ENCODE measurements around the gene ZNF267. TPM values are rescaled to one million over a fixed set of nuclear protein-coding genes. Genes with fewer than 3 reads are reported as not detected.

The ZNF267 gene
- total RNA-seq, 1 experiment from 2014 or later: 25.3 TPM

DNA sequence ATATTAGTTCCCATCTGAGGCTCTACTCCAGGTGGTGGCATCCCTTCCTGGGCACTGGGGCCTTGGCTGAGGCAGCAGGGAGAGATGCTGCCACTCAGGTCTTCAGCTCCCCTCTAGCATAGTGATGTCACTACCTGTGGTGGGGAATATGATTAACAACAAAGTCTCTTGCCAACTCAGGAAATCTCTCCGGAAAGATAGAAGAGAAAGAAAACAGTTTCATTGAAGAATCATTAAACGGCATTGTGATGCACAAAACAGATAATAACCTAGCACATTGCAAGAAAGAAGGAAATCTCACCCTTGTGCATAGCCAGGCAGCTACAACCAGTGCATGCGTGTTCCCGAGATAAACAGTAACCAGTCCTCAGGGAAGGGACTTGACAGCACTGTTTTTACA lies 12.2 kb upstream of the ZNF267 start:
- ChIA-PET POLR2A (no interaction called here), CTCF (no interaction called here)
- TF ChIP-seq, protein P1, sequence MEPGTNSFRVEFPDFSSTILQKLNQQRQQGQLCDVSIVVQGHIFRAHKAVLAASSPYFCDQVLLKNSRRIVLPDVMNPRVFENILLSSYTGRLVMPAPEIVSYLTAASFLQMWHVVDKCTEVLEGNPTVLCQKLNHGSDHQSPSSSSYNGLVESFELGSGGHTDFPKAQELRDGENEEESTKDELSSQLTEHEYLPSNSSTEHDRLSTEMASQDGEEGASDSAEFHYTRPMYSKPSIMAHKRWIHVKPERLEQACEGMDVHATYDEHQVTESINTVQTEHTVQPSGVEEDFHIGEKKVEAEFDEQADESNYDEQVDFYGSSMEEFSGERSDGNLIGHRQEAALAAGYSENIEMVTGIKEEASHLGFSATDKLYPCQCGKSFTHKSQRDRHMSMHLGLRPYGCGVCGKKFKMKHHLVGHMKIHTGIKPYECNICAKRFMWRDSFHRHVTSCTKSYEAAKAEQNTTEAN (CRISPR knock-in tag; IDR thresholded peaks at IDR 0.05): no peak
- no peak for TF ChIP-seq ZNF317 (CRISPR knock-in tag; IDR thresholded peaks at IDR 0.05; ENCODE audit: borderline replicate concordance, low read depth)
- no peak for TF ChIP-seq RELA (CRISPR knock-in tag; IDR thresholded peaks at IDR 0.05; ENCODE audit: borderline replicate concordance)
- TF ChIP-seq, protein P2, sequence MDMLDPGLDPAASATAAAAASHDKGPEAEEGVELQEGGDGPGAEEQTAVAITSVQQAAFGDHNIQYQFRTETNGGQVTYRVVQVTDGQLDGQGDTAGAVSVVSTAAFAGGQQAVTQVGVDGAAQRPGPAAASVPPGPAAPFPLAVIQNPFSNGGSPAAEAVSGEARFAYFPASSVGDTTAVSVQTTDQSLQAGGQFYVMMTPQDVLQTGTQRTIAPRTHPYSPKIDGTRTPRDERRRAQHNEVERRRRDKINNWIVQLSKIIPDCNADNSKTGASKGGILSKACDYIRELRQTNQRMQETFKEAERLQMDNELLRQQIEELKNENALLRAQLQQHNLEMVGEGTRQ (CRISPR knock-in tag; IDR thresholded peaks at IDR 0.05): no peak
- TF ChIP-seq, protein P3, sequence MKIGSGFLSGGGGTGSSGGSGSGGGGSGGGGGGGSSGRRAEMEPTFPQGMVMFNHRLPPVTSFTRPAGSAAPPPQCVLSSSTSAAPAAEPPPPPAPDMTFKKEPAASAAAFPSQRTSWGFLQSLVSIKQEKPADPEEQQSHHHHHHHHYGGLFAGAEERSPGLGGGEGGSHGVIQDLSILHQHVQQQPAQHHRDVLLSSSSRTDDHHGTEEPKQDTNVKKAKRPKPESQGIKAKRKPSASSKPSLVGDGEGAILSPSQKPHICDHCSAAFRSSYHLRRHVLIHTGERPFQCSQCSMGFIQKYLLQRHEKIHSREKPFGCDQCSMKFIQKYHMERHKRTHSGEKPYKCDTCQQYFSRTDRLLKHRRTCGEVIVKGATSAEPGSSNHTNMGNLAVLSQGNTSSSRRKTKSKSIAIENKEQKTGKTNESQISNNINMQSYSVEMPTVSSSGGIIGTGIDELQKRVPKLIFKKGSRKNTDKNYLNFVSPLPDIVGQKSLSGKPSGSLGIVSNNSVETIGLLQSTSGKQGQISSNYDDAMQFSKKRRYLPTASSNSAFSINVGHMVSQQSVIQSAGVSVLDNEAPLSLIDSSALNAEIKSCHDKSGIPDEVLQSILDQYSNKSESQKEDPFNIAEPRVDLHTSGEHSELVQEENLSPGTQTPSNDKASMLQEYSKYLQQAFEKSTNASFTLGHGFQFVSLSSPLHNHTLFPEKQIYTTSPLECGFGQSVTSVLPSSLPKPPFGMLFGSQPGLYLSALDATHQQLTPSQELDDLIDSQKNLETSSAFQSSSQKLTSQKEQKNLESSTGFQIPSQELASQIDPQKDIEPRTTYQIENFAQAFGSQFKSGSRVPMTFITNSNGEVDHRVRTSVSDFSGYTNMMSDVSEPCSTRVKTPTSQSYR (CRISPR knock-in tag; IDR thresholded peaks at IDR 0.05): no peak
- TF ChIP-seq, protein P4, sequence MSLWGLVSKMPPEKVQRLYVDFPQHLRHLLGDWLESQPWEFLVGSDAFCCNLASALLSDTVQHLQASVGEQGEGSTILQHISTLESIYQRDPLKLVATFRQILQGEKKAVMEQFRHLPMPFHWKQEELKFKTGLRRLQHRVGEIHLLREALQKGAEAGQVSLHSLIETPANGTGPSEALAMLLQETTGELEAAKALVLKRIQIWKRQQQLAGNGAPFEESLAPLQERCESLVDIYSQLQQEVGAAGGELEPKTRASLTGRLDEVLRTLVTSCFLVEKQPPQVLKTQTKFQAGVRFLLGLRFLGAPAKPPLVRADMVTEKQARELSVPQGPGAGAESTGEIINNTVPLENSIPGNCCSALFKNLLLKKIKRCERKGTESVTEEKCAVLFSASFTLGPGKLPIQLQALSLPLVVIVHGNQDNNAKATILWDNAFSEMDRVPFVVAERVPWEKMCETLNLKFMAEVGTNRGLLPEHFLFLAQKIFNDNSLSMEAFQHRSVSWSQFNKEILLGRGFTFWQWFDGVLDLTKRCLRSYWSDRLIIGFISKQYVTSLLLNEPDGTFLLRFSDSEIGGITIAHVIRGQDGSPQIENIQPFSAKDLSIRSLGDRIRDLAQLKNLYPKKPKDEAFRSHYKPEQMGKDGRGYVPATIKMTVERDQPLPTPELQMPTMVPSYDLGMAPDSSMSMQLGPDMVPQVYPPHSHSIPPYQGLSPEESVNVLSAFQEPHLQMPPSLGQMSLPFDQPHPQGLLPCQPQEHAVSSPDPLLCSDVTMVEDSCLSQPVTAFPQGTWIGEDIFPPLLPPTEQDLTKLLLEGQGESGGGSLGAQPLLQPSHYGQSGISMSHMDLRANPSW (CRISPR knock-in tag; conservative IDR thresholded peaks at IDR 0.05; ENCODE audit: low read depth): no peak
- no peak for TF ChIP-seq NFATC4 (CRISPR knock-in tag; IDR thresholded peaks at IDR 0.05)
- TF ChIP-seq GTF2I (CRISPR knock-in tag; conservative IDR thresholded peaks at IDR 0.05): no peak
- no peak for TF ChIP-seq ZNF121 (CRISPR knock-in tag; IDR thresholded peaks at IDR 0.05)
- no peak for TF ChIP-seq ELF4 (CRISPR knock-in tag; IDR thresholded peaks at IDR 0.05; ENCODE audit: low read depth)
- TF ChIP-seq, protein P5, sequence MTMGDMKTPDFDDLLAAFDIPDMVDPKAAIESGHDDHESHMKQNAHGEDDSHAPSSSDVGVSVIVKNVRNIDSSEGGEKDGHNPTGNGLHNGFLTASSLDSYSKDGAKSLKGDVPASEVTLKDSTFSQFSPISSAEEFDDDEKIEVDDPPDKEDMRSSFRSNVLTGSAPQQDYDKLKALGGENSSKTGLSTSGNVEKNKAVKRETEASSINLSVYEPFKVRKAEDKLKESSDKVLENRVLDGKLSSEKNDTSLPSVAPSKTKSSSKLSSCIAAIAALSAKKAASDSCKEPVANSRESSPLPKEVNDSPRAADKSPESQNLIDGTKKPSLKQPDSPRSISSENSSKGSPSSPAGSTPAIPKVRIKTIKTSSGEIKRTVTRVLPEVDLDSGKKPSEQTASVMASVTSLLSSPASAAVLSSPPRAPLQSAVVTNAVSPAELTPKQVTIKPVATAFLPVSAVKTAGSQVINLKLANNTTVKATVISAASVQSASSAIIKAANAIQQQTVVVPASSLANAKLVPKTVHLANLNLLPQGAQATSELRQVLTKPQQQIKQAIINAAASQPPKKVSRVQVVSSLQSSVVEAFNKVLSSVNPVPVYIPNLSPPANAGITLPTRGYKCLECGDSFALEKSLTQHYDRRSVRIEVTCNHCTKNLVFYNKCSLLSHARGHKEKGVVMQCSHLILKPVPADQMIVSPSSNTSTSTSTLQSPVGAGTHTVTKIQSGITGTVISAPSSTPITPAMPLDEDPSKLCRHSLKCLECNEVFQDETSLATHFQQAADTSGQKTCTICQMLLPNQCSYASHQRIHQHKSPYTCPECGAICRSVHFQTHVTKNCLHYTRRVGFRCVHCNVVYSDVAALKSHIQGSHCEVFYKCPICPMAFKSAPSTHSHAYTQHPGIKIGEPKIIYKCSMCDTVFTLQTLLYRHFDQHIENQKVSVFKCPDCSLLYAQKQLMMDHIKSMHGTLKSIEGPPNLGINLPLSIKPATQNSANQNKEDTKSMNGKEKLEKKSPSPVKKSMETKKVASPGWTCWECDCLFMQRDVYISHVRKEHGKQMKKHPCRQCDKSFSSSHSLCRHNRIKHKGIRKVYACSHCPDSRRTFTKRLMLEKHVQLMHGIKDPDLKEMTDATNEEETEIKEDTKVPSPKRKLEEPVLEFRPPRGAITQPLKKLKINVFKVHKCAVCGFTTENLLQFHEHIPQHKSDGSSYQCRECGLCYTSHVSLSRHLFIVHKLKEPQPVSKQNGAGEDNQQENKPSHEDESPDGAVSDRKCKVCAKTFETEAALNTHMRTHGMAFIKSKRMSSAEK (CRISPR knock-in tag; IDR thresholded peaks at IDR 0.05; ENCODE audit: borderline replicate concordance): no peak
- TF ChIP-seq, protein P6, sequence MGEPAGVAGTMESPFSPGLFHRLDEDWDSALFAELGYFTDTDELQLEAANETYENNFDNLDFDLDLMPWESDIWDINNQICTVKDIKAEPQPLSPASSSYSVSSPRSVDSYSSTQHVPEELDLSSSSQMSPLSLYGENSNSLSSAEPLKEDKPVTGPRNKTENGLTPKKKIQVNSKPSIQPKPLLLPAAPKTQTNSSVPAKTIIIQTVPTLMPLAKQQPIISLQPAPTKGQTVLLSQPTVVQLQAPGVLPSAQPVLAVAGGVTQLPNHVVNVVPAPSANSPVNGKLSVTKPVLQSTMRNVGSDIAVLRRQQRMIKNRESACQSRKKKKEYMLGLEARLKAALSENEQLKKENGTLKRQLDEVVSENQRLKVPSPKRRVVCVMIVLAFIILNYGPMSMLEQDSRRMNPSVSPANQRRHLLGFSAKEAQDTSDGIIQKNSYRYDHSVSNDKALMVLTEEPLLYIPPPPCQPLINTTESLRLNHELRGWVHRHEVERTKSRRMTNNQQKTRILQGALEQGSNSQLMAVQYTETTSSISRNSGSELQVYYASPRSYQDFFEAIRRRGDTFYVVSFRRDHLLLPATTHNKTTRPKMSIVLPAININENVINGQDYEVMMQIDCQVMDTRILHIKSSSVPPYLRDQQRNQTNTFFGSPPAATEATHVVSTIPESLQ (CRISPR knock-in tag; IDR thresholded peaks at IDR 0.05): no peak
- no peak for TF ChIP-seq SOX15 (CRISPR knock-in tag; IDR thresholded peaks at IDR 0.05)
- TF ChIP-seq, protein P7, sequence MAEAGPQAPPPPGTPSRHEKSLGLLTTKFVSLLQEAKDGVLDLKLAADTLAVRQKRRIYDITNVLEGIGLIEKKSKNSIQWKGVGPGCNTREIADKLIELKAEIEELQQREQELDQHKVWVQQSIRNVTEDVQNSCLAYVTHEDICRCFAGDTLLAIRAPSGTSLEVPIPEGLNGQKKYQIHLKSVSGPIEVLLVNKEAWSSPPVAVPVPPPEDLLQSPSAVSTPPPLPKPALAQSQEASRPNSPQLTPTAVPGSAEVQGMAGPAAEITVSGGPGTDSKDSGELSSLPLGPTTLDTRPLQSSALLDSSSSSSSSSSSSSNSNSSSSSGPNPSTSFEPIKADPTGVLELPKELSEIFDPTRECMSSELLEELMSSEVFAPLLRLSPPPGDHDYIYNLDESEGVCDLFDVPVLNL (CRISPR knock-in tag; IDR thresholded peaks at IDR 0.05; ENCODE audit: borderline replicate concordance, low read depth): no peak
- TF ChIP-seq, protein P8, sequence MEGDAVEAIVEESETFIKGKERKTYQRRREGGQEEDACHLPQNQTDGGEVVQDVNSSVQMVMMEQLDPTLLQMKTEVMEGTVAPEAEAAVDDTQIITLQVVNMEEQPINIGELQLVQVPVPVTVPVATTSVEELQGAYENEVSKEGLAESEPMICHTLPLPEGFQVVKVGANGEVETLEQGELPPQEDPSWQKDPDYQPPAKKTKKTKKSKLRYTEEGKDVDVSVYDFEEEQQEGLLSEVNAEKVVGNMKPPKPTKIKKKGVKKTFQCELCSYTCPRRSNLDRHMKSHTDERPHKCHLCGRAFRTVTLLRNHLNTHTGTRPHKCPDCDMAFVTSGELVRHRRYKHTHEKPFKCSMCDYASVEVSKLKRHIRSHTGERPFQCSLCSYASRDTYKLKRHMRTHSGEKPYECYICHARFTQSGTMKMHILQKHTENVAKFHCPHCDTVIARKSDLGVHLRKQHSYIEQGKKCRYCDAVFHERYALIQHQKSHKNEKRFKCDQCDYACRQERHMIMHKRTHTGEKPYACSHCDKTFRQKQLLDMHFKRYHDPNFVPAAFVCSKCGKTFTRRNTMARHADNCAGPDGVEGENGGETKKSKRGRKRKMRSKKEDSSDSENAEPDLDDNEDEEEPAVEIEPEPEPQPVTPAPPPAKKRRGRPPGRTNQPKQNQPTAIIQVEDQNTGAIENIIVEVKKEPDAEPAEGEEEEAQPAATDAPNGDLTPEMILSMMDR (IDR thresholded peaks at IDR 0.05): no peak
- TF ChIP-seq MXD4 (CRISPR knock-in tag; IDR thresholded peaks at IDR 0.05; ENCODE audit: borderline replicate concordance): no peak
- Mint-ChIP-seq H3K27ac (no peak overlapping the region), H3K4me3 (no peak overlapping the region), H3K4me1 (no peaks in the 10 kb centered on the region), H3K36me3 (peaks cover 20% of the 10 kb centered on the region), H3K27me3 (ENCODE audit: low read depth) (peaks cover 41% of the 10 kb centered on the region), H3K9me3 (peaks cover 85% of the 10 kb centered on the region)
- DNase-seq (ENCODE audit: low spot score): no peak
- no peak for ATAC-seq
